ENCODE results near the gene GLIS2.

GLIS2 gene

DNA sequence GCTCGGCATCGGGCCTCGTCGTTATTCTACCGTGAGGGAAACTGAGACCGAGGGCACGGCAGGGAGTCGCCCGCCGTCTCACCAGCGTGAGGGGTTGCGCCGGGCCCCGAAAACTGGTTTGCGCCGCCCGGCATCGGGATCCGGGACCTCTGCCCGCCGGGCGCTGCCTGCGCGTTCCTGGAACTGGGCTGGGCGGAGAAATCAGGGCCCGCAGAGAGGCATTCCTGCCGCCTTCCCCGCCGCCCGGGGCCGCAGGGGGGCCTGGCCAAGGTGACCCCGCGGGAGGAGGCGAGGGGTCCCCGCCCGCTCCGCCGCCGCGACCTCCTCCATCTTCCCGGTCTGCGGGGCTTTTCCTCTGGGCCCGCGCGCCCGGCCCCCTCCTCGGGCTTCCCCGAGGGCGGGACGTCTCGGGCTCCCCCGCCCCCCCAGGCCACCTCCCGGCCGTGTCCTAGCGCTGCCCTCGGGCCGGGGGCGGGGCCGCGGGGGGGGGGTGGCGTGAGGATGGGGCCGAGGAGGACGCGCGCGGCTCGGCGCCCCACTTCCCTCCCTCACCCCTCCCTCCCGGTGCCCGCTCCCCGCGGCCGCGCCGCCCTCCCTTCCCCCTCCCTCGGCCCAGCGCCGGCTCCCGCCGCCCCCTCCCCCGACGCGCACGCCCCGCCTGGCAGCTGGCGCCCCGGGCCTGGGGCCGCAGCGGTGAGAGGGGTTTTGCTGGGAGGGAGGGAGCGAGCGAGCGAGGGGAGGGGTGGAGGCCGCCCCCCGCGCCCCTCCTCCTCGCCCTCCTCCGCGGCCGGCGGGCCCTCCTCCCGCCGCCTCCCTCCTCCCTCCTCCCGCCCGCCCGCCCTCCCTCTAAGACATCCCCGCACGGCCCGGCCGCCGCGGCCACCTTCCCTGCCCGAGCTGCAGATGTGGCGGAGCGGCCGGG is at the start of gene GLIS2:
Gene GLIS2, plus strand, starts transcription at position 882 of the 922 bp plus-strand sequence. CDS start 16,214 bp downstream, outside the sequence.
- DNase-seq = peak; percentile 42

DNA sequence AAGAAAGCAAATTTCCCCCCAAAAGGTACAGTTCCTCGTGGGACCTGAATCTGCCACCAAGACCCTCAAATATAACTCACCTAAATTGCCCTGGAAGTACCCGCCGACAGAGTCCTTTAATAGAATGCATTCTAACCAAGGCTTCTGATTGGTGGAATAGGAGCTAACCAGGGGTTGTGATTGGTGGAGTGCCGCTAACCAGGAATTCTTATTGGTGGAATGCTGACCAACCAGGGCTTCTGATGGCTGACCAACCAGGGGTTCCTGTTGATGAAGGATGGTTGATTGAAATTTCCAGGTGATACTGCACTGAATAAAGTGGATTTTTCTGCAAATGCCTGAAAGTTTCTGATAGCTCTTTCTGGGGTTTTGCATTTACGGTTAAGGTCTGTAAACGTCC is 49.5 kb upstream of the GLIS2 start:
- DNase-seq = no peak

DNA sequence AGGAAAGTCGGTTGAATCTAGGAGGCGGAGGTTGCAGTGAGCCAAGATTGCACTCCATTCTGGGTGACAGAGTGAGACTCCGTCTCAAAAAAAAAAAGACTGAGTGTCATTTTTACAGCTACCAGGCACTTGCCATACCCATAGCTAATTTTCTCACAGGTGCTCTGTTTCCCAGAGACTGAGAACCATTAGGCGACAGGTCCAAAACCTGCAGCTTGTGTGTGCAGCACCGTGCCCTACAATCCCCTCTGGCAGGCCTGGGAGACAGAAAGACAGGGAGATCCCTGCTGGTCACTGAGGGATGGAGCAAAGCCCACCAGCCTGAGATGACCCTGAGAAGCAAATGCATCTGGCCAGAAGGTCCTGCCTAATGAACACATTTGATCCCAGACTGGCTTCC is 45.8 kb upstream of the GLIS2 start:
- DNase-seq = no peak

DNA sequence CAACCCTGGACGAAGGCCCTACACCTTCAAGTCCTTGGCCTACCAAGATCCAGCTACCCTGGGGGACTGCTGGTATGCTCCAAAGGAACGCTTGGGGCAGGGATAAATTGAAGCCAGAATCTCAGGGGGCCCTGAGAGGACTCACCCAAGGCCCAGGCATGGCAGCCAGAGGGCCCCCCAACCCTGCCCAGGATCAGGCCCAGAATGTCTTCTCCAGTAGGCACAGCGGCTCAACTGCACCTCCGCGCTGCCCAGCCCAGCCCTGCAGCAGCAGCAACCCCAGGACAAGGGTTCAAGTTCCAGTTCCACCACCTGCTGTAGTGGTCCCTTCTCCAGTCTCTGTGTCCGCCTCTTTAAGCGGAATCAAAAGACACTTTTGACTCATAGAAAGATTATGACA is 45.3 kb upstream of the GLIS2 start:
- no peak for DNase-seq

DNA sequence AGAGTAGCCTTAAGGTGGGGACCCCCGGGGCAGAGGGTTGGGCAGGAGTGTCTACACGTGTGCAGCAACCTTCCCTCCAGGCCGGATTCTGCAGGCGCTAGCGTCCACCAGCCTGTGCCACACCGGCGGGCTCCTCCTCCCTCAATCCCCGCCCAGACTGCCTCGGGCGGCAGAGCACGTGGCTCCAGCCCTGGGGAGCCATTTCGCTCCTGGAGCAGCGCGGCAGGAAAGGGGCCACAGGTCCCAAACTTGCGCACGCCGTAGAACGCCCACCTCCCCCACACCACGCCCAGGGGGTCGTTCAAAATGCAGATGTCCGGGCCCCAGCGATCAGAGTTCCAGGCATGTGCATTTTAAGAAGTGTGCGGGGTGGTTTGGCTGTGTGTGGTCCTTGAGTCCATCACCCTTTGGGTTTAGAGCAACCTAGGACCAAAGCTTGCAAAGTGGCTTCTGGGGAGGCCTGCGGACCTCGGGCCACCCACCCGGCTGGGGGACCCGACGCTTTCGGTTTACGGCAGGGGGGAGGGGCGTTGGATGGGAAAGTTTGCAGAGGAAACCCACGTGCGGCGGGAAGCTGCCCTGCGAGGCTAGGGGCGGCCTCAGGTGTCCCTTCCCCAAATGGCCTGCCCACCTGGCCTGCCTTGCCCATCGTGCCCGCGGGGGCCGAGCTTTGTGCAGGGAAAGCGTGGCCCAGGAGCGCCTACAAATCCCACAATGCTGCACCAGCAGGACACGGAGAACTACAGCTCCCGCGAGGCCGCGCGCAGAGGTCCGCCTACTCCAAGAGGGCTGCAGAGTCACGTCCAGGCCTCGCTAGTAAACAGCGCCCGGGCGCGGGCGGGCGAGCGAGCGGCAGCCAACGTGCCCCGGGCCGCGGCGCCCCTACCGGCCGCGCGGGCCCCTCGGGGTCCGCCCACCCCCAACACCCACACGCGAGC is 44.4 kb upstream of the GLIS2 start:
- DNase-seq = peak; percentile 93

DNA sequence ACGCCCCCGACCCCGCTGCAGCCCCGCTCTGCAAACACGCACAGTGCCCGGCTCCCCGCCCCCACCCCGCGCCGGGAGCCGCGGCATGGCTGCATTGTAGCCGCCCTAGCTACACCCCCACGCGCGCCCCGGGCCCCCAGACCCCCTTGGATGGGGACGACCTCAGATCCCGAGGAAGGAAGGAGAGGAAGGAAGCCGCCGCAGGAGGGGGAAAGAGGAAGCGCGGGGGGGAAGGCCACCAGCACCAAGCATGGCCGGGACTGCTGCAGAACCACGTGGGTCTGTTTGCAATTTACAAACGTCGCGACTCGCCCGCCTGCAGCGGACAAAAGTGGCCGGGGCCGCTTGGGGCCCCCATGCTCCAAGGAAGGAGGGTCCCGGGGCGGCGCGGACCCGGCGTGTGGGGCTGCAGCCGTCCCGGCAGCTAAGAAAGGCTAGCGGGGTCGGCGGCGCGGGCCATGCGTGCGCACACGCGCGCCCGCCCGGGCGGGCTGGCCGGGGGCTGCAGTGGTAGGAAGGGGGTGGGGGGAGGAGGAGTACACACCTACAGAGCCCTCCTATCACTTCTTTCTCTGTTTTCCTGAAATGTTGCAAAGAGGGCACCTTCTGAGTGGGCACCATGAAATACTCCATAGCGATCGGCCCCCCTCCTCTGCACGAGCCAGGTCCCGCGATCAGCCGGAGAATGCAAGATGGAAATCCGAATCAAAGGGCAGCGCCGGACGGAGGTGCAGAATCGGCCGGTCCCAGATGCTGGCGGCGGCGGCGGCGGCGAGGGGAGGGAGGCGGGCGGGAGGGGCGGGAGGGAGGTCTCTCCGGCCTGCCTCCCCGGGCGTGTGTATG is 43.5 kb upstream of the GLIS2 start:
- peak; percentile 64 for DNase-seq

DNA sequence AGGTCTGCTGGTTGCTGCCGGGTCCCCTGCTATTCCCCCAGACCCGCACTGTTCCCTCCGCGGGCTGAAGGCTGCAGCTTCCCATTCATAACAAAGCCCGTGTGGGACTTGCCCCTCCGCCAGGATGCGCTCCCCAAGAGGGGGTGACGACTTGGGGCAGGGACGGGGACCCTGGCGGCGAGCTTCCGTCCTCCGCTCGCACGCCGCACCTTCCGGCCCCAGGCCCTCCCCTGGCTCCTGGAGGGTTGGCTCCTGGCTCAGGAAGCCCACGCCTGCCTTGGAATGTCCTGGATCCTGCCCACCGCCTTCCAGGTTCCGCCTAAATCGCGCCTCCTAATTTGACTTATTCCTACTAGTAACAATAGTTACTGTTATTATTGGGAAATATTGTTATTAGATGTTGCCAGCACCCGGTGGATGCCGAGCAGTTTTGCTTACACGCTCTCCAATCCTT is 42.0 kb upstream of the GLIS2 start:
- DNase-seq = peak; percentile 36

DNA sequence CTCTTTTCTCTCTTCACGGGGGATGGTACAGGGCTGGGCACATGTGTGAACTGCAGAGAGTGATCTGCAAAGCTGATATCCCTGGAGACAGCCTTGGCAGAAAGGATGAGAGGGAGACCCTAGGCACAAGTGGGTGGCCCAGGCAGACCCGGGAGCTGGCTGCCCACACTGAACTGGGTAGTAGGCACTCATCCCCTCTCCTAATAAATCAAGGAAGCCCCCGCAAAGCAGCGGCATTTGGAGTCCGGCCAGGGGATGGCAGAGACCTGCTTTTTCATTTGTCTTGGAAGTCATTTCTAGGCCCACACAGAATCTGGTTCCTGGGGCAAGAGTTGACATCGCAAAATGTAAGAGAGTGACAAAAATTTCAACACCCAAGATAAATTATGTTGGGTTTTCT is 40.0 kb upstream of the GLIS2 start:
- DNase-seq = no peak

DNA sequence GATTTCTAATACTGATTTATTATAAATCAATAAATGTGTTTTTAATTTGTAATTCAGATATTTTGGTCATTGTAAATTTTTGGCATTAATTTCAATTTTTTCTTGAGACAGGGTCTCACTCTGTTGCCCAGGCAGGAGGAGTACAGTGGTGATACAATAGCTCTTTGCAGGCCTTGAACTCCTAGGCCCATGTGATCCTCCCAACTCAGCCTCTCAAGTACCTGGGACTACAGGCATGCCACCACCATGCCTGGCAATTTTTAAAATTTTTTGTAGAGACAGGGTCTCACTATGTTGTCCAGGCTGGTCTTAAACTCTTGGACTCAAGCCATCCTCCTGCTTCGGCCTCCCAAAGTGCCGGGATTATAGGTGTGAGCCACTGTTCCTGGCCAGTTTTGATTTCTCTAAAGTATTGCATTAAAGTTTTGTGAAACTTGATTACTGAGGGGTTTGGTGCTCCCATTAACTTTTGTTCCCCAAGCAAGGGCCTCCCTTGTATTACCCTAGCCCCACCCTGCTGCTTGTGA is 37.8 kb upstream of the GLIS2 start:
- no peak for DNase-seq

DNA sequence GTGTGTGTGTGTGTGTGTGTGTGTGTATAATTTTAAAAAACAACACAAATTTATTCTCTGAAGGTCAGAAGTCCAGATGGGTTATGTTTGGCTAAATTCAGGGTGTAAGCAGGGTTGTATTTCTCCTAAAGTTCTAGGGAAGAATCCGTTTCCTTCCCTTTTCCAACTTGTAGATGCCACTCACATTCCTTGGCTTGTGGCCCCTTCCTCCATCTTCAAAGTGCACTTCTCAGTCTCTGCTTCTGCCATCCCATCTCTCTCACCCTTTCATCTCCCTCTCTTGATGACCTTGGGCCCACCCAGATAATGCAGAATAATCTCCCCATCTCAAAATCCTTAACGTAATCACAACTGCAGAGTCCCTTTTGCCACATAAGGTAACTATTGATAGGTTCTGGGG is 35.2 kb upstream of the GLIS2 start:
- no peak for DNase-seq

DNA sequence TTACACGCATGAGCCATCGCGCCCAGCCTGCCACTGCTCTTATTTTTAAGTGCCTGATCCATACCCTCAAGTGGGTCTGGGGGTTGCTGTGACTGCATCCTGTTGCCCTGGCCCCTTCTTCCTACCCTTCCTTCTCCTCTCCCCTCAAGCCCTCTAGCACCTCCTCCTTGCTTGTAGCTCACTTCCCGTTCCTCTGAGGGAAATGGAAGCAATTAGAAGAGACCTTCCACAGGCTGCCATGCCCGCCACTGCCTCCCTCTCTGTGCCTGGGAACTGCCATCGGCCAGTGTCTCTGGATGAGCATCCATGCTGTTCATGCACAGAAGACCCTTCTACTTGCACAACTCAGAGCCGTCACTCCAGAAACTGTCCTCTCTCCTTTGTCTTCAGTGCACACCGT is 32.4 kb upstream of the GLIS2 start:
- no peak for DNase-seq

DNA sequence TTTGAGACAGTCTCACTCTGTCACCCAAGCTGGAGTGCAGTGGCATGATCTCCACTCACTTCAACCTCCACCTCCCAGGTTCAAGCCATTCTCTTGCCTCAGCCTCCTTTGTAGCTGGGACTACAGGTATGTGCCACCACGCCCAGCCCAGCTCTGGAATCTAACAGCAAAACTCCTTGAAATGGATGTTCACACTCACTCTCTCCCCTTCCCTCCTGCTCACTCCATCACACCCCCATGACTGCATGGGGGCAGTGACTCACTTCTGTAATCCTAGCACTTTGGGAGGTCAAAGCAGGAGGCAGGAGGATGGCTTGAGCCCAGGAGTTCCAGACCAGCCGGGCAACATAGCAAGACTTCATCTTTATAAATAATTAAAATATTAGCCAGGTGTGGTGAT is 31.9 kb upstream of the GLIS2 start:
- DNase-seq = no peak

DNA sequence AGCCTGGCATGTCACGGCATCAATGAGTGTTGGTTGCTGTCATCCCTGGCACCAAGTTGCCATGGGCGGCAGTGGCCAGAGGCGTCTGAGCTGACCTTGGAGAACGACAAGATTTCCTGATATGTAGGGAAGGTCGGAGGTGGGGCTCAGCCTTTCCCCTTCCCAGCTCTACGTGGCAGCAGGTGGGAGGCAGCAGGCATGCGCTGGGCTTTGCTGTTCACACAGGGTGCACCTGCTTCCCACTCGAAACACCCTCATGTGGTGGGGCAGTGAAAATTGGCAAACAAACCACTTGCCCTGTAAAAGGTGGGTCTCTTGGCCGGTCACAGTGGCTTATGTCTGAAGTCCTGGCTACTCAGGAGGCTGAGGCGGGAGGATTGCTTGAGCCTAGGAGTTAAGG is 30.7 kb upstream of the GLIS2 start:
- no peak for DNase-seq

DNA sequence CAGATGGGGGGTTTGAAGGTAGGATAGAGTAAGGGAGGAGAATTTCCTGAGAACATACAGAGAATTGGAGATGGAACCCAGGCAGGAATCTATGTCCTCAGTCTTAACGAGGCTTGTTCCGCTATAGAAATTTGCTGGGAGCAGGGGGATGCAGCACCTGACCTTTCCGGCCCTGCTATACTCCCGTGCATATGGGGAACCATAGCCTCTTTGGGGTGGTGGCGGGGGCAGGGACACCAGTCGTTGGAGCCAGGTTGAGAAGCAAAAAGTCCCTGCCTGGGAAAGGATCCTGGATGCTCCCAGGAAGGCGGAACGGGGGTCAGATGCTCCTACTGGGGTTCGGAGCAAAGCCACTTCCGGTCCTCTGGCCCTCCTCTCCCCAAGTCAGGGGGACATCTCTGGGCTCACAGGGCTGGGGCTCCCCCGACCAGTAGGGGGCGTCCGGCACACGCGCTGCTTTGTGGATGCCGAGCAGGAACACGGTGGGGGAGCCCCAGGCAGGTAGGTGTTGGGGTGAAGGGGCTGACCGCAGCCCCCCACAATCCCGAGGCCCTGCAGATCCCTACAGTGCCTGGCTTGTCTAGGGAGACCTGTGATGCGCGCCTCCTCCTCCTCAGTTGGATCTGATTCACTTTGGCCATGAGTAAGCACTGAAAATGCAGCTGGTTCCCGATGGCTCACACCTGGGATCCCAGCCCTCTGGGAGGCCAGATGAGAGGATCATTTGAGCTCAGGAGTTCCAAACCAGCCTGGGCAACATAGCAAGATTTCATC is 27.5 kb upstream of the GLIS2 start:
- no peak for DNase-seq

DNA sequence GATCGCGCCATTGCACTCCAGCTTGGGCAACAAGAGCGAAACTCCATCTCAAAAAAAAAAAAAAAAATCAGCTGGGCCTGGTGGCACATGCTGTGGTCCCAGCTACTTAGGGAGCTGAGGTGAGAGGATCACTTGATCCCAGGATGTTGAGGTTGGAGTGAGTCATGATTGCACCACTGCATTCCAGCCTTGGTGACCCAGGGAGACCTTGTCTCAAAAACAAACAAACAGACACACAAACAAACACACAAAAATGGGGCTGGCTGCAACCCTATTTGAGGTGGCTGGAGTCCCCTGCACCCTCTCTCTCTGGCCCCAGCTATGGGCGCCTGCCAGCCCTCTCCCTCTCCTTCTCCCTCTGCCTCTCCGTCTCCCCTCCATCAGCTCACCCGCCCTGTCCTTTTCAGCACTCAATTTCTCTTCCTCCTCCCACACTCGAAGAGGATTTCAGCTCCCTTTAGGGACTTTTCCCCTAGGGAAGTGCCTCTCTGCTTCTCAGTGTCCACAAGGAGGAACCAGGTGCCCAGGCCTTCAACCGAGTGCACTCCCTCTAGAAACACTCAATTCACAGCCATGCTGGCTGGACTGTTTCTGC is 25.5 kb upstream of the GLIS2 start:
- DNase-seq = no peak

DNA sequence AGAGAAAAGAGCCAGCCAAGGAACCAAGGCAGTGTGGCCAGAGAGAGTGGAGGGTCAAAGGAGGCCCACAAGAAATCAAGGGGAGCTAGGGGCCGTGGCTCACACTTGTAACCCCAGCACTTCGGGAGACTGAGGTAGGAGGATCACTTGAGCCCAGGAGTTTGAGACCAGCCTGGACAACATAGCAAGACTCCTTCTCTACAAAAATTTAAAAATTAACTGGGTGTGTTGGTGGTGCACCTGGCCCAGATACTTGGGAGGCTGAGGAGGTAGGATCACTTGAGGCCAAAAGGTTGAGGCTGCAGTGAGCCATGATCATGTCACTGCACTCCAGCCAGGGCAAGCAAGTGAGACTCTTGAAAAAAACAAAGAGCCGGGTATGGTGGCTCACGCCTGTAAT is 24.2 kb upstream of the GLIS2 start:
- no peak for DNase-seq

DNA sequence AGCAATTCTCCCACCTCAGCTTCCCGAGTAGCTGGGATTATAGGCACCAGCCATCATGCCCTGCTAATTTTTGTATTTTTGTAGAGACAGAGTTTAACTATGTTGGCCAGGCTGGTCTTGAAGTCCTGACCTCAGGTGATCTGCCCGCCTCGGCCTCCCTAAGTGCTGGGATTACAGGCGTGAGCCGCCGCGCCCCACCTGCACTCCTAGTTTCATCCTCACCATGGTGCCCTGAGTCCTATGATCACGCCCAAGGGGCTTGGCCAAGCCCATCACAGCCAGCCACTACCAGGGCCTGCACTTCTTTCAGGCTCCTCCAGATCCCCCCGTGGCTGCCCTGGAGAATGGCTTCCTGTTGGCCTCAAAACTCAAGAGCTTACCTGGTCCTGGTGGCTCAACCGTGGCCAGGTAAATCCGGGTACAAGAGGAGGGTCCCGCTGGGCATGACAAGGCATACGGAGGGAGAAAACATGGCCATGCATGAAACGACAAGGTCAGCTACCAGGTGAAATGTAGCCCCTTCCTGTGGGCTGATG is 22.6 kb upstream of the GLIS2 start:
- no peak for DNase-seq

DNA sequence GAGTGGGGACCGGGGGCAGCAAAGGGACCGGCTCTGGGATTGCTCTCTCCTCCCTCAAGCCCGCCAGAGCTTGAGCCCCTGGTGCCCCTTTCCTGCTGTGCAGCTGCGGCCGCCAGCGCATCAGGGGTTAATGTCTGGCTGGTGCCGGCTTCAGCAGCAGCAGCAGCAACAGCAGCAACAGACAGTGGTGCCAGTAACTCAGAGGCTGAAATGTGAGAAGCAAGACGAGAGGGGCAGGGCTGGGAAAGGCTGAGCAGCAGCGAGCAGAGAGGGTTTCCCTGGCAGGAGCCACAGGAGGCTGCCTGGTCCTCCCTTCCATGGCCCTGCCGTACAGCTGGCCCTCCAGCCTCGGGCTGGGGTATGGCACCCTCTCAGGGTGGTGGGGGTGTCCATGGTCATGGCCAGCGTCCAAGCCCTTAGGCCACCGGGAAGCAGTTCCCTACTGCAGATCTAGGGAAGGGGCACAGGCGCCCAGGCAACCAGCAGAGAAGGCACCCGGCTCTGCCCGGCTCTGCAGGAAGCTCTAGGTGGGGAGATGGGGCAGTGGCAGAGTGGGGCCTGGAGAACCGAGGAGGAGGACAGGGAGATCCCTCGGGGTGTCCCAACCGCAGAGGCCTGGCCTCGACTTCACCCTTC is 21.9 kb upstream of the GLIS2 start:
- peak; percentile 63 for DNase-seq

DNA sequence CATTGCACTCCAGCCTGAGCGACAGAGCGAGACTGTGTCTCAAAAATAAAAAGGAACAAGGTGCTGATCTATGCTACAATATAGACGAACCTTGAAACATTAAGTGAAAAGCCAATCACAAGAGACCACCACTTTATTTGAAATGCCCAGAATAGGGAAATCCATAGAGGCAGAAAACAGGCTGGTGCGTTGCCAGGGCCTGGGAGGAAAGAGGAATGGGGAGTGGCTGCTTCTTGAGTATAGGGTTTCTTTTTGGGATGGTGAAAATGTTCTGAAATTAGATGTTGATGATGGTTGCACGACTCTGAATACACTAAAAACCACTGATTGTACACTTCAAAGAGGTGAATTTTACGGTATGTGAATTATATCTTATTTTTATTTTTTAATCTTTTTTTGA is 20.3 kb upstream of the GLIS2 start:
- no peak for DNase-seq

DNA sequence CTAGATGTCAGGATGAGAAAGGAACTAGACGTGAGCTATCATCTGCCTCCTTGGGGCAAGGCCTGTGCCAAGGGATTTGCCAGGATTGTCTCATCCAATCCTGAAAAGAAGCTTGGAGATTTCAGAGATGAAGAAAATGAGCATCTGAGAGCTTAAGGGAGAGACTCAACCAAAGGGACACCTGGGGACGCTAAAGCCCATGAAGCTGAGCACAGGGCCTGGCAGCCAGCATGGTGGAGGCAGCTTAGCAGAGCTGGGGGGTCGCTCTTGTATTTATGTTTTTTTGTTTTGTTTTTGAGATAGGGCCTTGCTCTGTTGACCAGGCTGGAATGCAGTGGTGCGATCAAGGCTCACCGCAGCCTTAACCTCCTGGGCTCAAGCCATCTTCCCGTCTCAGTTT is 18.4 kb upstream of the GLIS2 start:
- DNase-seq = no peak

Data from NCI-H2171 (cell line).